ENCODE data around the gene SP7.
A peak's percentile ranks its signal among the peaks of the same experiment; 100 is the strongest.

The SP7 gene

DNA sequence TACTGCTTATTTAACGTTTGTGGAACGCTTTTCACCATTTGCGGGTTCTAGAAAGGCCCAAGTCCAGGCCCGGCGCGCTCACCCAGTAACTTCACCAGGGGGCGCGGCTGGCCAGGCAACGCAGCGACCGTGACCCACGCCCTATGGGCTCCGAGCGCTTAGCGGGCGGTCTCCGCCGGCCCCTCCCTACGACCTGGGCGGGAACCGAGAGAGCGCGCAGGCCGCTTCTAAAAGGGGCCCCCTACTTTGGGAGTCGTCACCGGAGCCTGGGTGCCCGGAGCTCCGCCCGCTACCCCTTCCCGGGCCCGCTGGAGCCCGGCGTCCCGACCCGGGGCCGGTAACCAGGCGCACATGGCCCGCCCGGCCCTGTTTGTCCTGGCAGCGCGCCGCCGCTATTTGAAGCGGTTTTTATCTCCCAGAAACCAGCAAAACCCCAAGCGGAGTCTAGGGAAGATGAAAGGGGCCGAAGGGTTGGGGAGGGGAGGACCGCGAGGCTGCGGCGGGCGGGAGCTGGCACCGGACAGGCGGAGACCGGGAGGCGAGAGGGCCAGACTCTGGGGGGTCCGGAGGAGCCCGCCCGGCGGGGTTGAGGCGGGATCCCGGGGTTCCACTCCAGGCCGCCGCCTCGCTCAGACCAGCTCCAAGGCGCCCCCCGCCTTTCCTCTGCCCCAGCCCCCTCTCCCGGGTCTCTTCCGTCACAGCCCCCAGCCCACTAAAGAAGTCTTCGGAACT, 11.2 kb downstream of the SP7 start:
- H3K4me3 ChIP-seq (ENCODE audit: low read depth, low read length), result peak overlapping the region; percentile 64
- peaks cover 4% of the 10 kb centered on the region for H3K79me2 ChIP-seq
- peak overlapping the region; percentile 73 for H3K27ac ChIP-seq
- H3K9me3 ChIP-seq (ENCODE audit: control insufficient read depth, low read length), result no peaks in the 10 kb centered on the region
- peak overlapping the region; percentile 76 for H3K4me2 ChIP-seq (ENCODE audit: low read length)
- TF ChIP-seq, protein P1, sequence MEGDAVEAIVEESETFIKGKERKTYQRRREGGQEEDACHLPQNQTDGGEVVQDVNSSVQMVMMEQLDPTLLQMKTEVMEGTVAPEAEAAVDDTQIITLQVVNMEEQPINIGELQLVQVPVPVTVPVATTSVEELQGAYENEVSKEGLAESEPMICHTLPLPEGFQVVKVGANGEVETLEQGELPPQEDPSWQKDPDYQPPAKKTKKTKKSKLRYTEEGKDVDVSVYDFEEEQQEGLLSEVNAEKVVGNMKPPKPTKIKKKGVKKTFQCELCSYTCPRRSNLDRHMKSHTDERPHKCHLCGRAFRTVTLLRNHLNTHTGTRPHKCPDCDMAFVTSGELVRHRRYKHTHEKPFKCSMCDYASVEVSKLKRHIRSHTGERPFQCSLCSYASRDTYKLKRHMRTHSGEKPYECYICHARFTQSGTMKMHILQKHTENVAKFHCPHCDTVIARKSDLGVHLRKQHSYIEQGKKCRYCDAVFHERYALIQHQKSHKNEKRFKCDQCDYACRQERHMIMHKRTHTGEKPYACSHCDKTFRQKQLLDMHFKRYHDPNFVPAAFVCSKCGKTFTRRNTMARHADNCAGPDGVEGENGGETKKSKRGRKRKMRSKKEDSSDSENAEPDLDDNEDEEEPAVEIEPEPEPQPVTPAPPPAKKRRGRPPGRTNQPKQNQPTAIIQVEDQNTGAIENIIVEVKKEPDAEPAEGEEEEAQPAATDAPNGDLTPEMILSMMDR (IDR thresholded peaks at IDR 0.05), result peak; percentile 82
- H2AFZ ChIP-seq, result peak overlapping the region; percentile 91
- H3K9ac ChIP-seq, result peak overlapping the region; percentile 24
- peaks cover 19% of the 10 kb centered on the region for H3K4me1 ChIP-seq
- H3K36me3 ChIP-seq (ENCODE audit: control insufficient read depth, insufficient read depth, low read length), result no peaks in the 10 kb centered on the region
- no peaks in the 10 kb centered on the region for H3K27me3 ChIP-seq (ENCODE audit: control insufficient read depth, insufficient read depth, low read length)

DNA sequence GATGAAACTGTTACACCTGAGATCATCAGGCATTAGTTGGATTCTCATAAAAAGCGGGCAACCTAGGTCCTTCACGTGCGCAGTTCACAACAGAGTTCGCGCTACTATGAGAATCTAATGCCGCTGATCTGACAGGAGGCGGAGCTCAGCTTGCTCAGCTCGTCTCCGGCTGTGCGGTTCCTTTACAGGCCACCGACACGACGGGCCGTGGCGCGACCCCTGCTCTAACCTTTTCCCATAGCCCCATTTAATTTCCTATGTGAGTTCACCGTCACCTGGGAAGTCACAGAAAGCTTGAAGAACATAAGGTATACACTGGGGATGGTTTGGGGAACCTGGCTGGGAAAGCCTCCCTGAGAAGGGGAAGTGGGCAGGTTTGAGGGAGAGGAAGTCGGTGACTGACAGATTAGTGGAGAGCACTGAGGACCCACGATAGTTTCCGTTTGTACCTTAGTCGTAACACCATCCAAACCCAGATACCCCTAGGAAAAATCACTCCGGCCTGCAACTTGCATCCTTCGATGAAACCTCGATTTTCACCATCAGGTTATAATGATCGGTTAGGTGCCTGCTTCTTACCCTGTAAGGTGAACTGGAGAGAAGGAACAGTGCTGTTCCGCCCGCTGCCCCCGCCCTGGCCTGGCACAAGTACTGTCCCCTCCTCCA, 11.9 kb downstream of the SP7 start:
- TF ChIP-seq, protein P1 (IDR thresholded peaks at IDR 0.05), result no peak
- H3K4me1 ChIP-seq, result peaks cover 20% of the 10 kb centered on the region
- H3K4me2 ChIP-seq (ENCODE audit: low read length), result peak overlapping the region; percentile 76
- H3K9me3 ChIP-seq (ENCODE audit: control insufficient read depth, low read length), result no peaks in the 10 kb centered on the region
- peak overlapping the region; percentile 91 for H2AFZ ChIP-seq
- H3K27ac ChIP-seq, result peak overlapping the region; percentile 73
- H3K79me2 ChIP-seq, result peaks cover 5% of the 10 kb centered on the region
- no peak overlapping the region for H3K9ac ChIP-seq
- H3K4me3 ChIP-seq (ENCODE audit: low read depth, low read length), result peak overlapping the region; percentile 64
- no peaks in the 10 kb centered on the region for H3K36me3 ChIP-seq (ENCODE audit: control insufficient read depth, insufficient read depth, low read length)
- H3K27me3 ChIP-seq (ENCODE audit: control insufficient read depth, insufficient read depth, low read length), result no peaks in the 10 kb centered on the region

DNA sequence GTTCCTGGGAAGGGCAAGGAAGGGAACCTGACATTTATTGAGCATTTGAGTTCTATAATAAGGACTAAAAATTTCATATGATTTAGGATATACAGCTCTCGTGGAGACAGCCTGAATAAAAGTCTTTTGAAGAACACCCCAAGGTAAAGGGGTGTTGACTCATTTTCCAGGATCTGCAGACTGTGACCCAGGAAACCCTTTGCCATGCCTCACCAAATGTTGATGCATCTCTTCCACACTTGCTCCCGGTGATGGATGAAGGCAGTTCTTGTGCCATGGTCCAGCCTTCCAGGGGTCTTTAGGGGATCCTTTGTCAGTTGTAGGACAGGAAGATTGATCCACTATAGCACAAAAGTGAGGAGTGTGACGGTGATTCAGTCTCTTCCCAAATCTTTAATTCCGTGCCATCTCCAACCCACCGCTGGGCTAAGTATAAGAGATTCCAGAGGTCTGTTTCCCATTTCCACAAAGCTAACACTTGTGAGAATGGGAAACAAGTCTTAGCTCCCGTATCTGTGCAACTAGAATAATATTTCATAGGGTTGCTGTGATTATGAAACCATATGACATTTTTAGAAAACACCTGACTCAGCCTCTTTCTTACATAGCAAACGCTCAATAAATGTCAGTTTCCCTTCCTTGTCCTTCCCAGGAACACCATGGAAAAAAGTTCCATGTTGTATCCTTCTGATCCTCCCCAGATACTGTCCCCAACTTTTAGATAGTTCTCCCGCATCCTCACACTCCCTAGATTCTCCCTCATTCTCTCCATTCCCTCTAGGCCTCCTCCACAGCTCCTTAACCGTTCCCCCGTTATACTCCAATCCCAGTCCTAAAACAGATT, 15.6 kb downstream of the SP7 start:
- TF ChIP-seq, protein P1 (IDR thresholded peaks at IDR 0.05), result no peak
- H3K27me3 ChIP-seq (ENCODE audit: control insufficient read depth, insufficient read depth, low read length), result no peaks in the 10 kb centered on the region
- peak overlapping the region; percentile 99 for H3K4me3 ChIP-seq (ENCODE audit: low read depth, low read length)
- peak overlapping the region; percentile 88 for H3K27ac ChIP-seq
- H3K36me3 ChIP-seq (ENCODE audit: control insufficient read depth, insufficient read depth, low read length), result no peaks in the 10 kb centered on the region
- no peaks in the 10 kb centered on the region for H3K9me3 ChIP-seq (ENCODE audit: control insufficient read depth, low read length)
- H3K9ac ChIP-seq, result no peak overlapping the region
- H3K79me2 ChIP-seq, result peaks cover 6% of the 10 kb centered on the region
- H3K4me2 ChIP-seq (ENCODE audit: low read length), result peak overlapping the region; percentile 81
- peak overlapping the region; percentile 96 for H2AFZ ChIP-seq
- peaks cover 20% of the 10 kb centered on the region for H3K4me1 ChIP-seq

DNA sequence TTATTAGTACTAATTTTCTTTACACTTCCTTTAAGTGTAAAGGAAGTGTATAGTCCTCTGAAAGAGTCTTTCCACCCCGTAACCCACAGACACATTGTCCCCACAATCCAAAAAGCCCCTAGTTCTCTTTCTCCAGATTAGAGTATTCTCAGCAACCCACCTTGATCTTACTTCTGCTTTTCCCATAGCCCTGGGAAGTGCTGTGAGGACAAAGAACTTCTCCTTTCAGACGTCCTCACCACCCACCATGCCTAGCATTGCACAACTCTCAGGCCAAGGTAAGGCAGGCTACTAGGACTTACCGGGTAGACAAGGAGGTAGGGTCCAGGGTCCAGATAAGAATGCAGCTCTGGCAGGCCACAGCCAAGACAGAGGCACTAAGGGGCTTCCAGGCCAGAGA, 22.2 kb downstream of the SP7 start:
- Histone ChIP-seq H3K27me3 (ENCODE audit: control insufficient read depth, insufficient read depth, low read length) (no peaks in the 10 kb centered on the region), H3K9me3 (ENCODE audit: control insufficient read depth, low read length) (no peaks in the 10 kb centered on the region), H3K36me3 (ENCODE audit: control insufficient read depth, insufficient read depth, low read length) (no peaks in the 10 kb centered on the region), H3K4me3 (ENCODE audit: low read depth, low read length) (no peak overlapping the region), H3K4me2 (ENCODE audit: low read length) (no peak overlapping the region), H3K4me1 (no peaks in the 10 kb centered on the region), H3K79me2 (peaks cover 2% of the 10 kb centered on the region), H3K27ac (no peak overlapping the region), H3K9ac (no peak overlapping the region), H2AFZ (no peak overlapping the region)
- TF ChIP-seq, protein P1 (IDR thresholded peaks at IDR 0.05), result no peak

Data from parathyroid adenoma (tissue), 2 donors.